Nephron progenitor cell (in vitro differentiated cells): ENCODE data around the gene MRPS18A.

ENCODE experiments used
- DNase-seq: peaks from one replicate; pipeline ENCODE4 v3.0.0; 2021
- H3K27ac Mint-ChIP-seq: 2 replicates; pipeline ENCODE4 v1.8.0; 2021; ENCODE audit warnings: mild to moderate bottlenecking, moderate library complexity, mixed read lengths
- H3K27me3 Mint-ChIP-seq: 2 replicates; pipeline ENCODE4 v1.8.0; 2021; ENCODE audit warnings: mild to moderate bottlenecking, low read depth, mixed read lengths; ENCODE audit not compliant: poor library complexity
- H3K36me3 Mint-ChIP-seq: 2 replicates; pipeline ENCODE4 v1.8.0; 2021; ENCODE audit warnings: low read depth, mixed read lengths
- H3K4me1 Mint-ChIP-seq: 2 replicates; pipeline ENCODE4 v1.8.0; 2021; ENCODE audit warnings: mixed read lengths
- H3K4me3 Mint-ChIP-seq: 2 replicates; pipeline ENCODE4 v1.8.0; 2021; ENCODE audit warnings: mild to moderate bottlenecking, moderate library complexity, mixed read lengths
- H3K9me3 Mint-ChIP-seq: 2 replicates; pipeline ENCODE4 v1.8.0; 2021; ENCODE audit warnings: mild to moderate bottlenecking, moderate library complexity, mixed read lengths
- TF ChIP-seq, protein P1 (sequence below): fragments of 200-600 bp; sonication (generic); IDR thresholded peaks from 2 replicates; pipeline ENCODE4 v1.5.0; 2021; ENCODE audit warnings: antibody characterized with exemption

MRPS18A gene

DNA sequence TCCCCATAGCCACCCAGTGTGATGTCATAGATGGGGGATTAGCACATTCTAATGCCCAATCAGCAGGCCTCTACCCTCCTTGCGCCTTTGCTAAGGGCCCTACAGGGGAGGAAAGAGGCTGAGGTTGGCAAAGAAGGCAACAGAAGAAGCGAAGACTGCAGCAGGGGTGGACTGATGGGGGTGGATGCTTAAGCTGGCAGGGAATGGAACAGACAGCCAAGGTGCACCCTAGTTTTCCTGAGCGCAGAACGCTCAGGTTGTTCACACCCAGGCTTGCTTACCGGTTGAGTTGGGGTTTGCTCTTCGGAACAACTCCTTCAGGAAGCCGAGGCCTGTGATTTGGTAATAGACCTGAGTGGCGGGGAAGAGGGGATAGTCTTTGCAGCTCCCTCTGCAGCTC is 12.7 kb downstream of the MRPS18A start:
- no peak for DNase-seq
- TF ChIP-seq, protein P1, sequence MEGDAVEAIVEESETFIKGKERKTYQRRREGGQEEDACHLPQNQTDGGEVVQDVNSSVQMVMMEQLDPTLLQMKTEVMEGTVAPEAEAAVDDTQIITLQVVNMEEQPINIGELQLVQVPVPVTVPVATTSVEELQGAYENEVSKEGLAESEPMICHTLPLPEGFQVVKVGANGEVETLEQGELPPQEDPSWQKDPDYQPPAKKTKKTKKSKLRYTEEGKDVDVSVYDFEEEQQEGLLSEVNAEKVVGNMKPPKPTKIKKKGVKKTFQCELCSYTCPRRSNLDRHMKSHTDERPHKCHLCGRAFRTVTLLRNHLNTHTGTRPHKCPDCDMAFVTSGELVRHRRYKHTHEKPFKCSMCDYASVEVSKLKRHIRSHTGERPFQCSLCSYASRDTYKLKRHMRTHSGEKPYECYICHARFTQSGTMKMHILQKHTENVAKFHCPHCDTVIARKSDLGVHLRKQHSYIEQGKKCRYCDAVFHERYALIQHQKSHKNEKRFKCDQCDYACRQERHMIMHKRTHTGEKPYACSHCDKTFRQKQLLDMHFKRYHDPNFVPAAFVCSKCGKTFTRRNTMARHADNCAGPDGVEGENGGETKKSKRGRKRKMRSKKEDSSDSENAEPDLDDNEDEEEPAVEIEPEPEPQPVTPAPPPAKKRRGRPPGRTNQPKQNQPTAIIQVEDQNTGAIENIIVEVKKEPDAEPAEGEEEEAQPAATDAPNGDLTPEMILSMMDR: no peak
- no peaks in the 10 kb centered on the region for H3K9me3 Mint-ChIP-seq
- peaks cover 51% of the 10 kb centered on the region for H3K4me1 Mint-ChIP-seq
- H3K27me3 Mint-ChIP-seq: no peaks in the 10 kb centered on the region
- no peak overlapping the region for H3K4me3 Mint-ChIP-seq
- peaks cover 47% of the 10 kb centered on the region for H3K36me3 Mint-ChIP-seq
- peak overlapping the region; percentile 73 for H3K27ac Mint-ChIP-seq

DNA sequence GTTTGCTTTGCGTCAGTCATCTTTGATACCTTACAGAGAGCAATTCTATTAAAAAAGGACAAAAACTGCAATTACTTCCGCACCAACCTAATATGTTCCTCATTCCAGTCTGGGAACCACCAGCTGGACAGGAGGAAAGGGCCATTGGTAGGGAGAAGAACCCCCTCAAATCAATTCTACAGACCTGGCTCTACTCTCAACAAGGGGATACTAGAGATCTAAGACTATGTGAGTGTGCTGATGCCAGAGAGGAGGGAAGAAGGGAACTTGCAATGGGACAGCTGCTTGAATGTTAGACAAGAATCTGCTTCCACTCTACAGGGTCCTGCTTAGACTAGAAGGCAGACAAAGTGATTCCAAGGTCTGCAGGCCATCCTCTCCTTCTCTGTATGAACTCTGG is 13.3 kb downstream of the MRPS18A start:
- H3K27me3 Mint-ChIP-seq: no peaks in the 10 kb centered on the region
- peaks cover 45% of the 10 kb centered on the region for H3K36me3 Mint-ChIP-seq
- H3K4me1 Mint-ChIP-seq: peaks cover 51% of the 10 kb centered on the region
- no peaks in the 10 kb centered on the region for H3K9me3 Mint-ChIP-seq
- no peak overlapping the region for H3K4me3 Mint-ChIP-seq
- H3K27ac Mint-ChIP-seq: peak overlapping the region; percentile 86
- TF ChIP-seq, protein P1: no peak
- DNase-seq: no peak

GRCh38 chr6:43673444-43674084 is 14.0 kb downstream of the MRPS18A start:
- H3K9me3 Mint-ChIP-seq: no peaks in the 10 kb centered on the region
- H3K27me3 Mint-ChIP-seq: no peaks in the 10 kb centered on the region
- H3K4me1 Mint-ChIP-seq: peaks cover 54% of the 10 kb centered on the region
- H3K27ac Mint-ChIP-seq: peak overlapping the region; percentile 96
- DNase-seq: peak; percentile 31
- peaks cover 45% of the 10 kb centered on the region for H3K36me3 Mint-ChIP-seq
- no peak overlapping the region for H3K4me3 Mint-ChIP-seq
- TF ChIP-seq, protein P1: no peak

- Mint-ChIP-seq H3K4me3 (no peak overlapping the region), H3K9me3 (no peaks in the 10 kb centered on the region), H3K4me1 (peaks cover 69% of the 10 kb centered on the region), H3K27me3 (peaks cover under 1% of the 10 kb centered on the region), H3K36me3 (peaks cover 34% of the 10 kb centered on the region), H3K27ac (peak overlapping the region; percentile 75)
- TF ChIP-seq, protein P1: no peak
- no peak for DNase-seq
These were observed 15.5 kb downstream of the MRPS18A start for GRCh38 chr6:43671801-43672690.

DNA sequence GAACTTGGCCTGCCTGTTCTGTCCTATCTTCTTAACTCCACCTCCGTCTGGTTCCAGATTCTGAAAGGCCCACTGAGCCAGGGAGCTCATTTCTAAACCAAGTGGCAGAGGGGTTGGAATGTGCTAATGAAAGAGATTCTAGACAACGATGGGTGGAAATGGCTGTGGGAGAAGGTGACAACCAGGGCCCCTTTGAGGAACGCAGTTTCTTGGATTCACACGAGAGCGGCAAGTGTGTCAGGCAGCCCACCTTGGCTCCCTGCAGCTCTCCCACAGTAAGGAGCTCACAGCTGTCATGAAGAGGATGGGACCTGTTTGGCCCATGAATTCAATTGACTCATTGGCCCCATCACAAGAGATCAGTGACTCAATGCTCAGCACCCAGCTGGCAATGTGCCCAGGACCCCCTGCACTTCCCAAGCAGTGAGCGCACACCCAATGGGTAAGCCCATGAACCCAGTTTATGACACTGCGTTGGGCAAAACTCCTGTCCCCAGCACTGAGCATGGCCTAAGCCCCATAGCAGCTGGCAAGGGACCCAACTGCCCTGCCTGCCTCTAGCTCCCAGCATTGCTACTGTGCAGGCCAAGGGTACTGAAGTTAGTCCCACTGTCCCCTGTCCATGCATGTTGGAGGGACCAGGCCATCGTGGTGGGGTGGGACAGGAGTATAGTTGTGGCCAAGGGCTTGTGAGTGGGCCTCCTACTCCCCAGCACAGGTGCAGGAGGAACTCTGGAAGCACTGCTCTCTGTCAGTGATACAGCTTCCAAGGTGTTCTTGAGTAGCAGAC is 16.4 kb downstream of the MRPS18A start:
- peak overlapping the region; percentile 94 for H3K27ac Mint-ChIP-seq
- H3K4me3 Mint-ChIP-seq: no peak overlapping the region

More for the DNA sequence above, 16.4 kb downstream of the MRPS18A start:
- Mint-ChIP-seq H3K36me3 (peaks cover 34% of the 10 kb centered on the region), H3K4me1 (peaks cover 75% of the 10 kb centered on the region), H3K9me3 (no peaks in the 10 kb centered on the region), H3K27me3 (peaks cover 2% of the 10 kb centered on the region)
- TF ChIP-seq, protein P1: no peak
- DNase-seq: no peak
